Natural killer cell (primary cell): ENCODE data around the gene ZNF474. TPM values are rescaled to one million over a fixed set of nuclear protein-coding genes. Genes with fewer than 3 reads are reported as not detected.

Source experiments
- ATAC-seq, 3 donors: fragments of 150-1000 bp in 2 of 3; fragments of 200-7000 bp in 1 of 3; cut with Tn5 transposase; 1 replicate in 1 of 3; 2 replicates in 2 of 3; pipeline ENCODE4 v1.10.0; 2021; ENCODE audit warnings: mild to moderate bottlenecking in 2 of 3, moderate library complexity in 2 of 3
- DNase-seq, 2 donors: peaks; one replicate each; pipeline versions ENCODE4 v3.0.0 to v3.0.0-alpha.2; 2013 to 2021; ENCODE audit warnings: mixed read lengths in 1 of 2
- H3K27ac ChIP-seq: one replicate; pipeline ENCODE4 v1.5.1; 2013; ENCODE audit warnings: mild to moderate bottlenecking, low read length
- H3K27me3 ChIP-seq: one replicate; pipeline ENCODE4 v1.6.1; 2013; ENCODE audit warnings: low read length; ENCODE audit not compliant: control insufficient read depth, insufficient read depth
- H3K36me3 ChIP-seq: one replicate; pipeline ENCODE4 v1.6.1; 2013; ENCODE audit warnings: low read length; ENCODE audit not compliant: control insufficient read depth, insufficient read depth
- H3K4me1 ChIP-seq: one replicate; pipeline ENCODE4 v1.6.1; 2013; ENCODE audit warnings: low read length; ENCODE audit not compliant: control insufficient read depth, insufficient read depth
- H3K4me3 ChIP-seq: one replicate; pipeline ENCODE4 v1.5.1; 2013; ENCODE audit warnings: low read length
- H3K9me3 ChIP-seq: one replicate; pipeline ENCODE4 v1.6.1; 2013; ENCODE audit warnings: low read length; ENCODE audit not compliant: control insufficient read depth, insufficient read depth
- H3K27ac Mint-ChIP-seq, 2 donors: one replicate each; pipeline ENCODE4 v1.8.0; 2022; ENCODE audit warnings: mild to moderate bottlenecking in 2 of 2, mixed read lengths in 2 of 2, moderate library complexity in 1 of 2
- H3K27me3 Mint-ChIP-seq, 2 donors: one replicate each; pipeline ENCODE4 v1.8.0; 2022; ENCODE audit warnings: low read depth in 2 of 2, mixed read lengths in 2 of 2
- H3K36me3 Mint-ChIP-seq: one replicate; pipeline ENCODE4 v1.8.0; 2022; ENCODE audit warnings: mixed read lengths
- H3K4me1 Mint-ChIP-seq, 2 donors: one replicate each; pipeline ENCODE4 v1.8.0; 2022; ENCODE audit warnings: mixed read lengths in 2 of 2
- H3K4me3 Mint-ChIP-seq: one replicate; pipeline ENCODE4 v1.8.0; 2022; ENCODE audit warnings: mild to moderate bottlenecking, moderate library complexity, mixed read lengths
- H3K9me3 Mint-ChIP-seq, 2 donors: one replicate each; pipeline ENCODE4 v1.8.0; 2022; ENCODE audit warnings: mixed read lengths in 2 of 2
- WGBS: methylation state at CpG from one replicate; pipeline ENCODE4 v1.1.7; 2013; ENCODE audit warnings: missing lambda C conversion rate; ENCODE audit not compliant: insufficient coverage; 5-methylcytosine and 5-hydroxymethylcytosine counted together
- intact Hi-C: fragments of 100-400 bp; cut with micrococcal nuclease; formaldehyde crosslinking; loops from one replicate; pipeline ENCODE4 v1.14.2; 2022
- total RNA-seq, 4 donors: library from RNA; stranded (reverse); fragments of 120-200 nt in 1 of 4; gene quantifications; one replicate each; pipeline versions ENCODE4 v1.2.3 to v1.2.4, GENCODE V29; 2013 to 2022
- TF ChIP-seq, protein P1 (sequence below): fragments of 200-600 bp; IDR thresholded peaks from one replicate; pipeline ENCODE4 v1.8.0; 2022; ENCODE audit warnings: antibody characterized with exemption

Gene ZNF474
- total RNA-seq, 3 donors from 2014 or later (not counting 1 experiment from before 2014, with no cell fraction given): 0.21 TPM; not detected in 2

DNA sequence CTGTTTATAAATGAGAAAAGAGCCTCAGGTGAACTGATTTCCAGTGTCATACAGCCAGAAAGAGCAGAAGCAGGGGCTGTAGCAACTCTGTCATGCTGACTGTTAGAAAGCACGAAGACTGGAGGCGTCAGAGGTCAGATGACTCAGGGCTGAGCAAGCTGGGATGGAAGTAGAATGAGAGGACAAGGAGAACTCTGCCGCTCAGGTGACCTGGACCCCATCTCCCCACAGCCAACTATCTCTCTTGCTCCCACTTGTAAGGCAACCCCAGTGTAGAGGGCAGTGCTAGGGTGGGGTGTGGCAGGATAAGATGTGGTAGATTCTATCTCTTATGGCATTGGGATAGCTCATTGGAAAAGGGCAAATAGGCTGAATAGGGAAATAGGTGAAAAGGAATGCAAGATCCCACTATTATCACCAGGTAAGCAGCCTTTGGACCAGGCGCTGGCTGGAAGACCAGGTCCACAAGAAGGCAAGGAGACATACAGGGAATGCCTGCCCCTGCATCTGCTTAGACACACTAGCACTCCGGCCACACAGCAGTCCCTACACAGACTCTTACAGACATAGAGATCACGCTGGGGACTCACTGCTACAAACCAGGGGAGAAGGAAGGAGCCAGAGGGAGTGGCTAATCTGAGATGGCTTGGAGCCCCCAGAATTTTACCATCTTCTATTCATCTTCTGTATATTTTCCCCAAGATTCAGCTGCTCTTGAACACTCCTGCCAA is 30.1 kb upstream of the ZNF474 start:
- TF ChIP-seq, protein P1, sequence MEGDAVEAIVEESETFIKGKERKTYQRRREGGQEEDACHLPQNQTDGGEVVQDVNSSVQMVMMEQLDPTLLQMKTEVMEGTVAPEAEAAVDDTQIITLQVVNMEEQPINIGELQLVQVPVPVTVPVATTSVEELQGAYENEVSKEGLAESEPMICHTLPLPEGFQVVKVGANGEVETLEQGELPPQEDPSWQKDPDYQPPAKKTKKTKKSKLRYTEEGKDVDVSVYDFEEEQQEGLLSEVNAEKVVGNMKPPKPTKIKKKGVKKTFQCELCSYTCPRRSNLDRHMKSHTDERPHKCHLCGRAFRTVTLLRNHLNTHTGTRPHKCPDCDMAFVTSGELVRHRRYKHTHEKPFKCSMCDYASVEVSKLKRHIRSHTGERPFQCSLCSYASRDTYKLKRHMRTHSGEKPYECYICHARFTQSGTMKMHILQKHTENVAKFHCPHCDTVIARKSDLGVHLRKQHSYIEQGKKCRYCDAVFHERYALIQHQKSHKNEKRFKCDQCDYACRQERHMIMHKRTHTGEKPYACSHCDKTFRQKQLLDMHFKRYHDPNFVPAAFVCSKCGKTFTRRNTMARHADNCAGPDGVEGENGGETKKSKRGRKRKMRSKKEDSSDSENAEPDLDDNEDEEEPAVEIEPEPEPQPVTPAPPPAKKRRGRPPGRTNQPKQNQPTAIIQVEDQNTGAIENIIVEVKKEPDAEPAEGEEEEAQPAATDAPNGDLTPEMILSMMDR: no peak
- H3K4me1 Mint-ChIP-seq: no peaks in the 10 kb centered on the region
- no peak overlapping the region for H3K4me3 ChIP-seq
- no peaks in the 10 kb centered on the region for H3K27me3 ChIP-seq
- H3K27ac ChIP-seq: no peak overlapping the region
- H3K9me3 ChIP-seq: no peaks in the 10 kb centered on the region
- H3K4me1 ChIP-seq: no peaks in the 10 kb centered on the region
- H3K4me3 Mint-ChIP-seq: no peak overlapping the region
- H3K27ac Mint-ChIP-seq: no peak overlapping the region
- DNase-seq (no peak), ATAC-seq (no peak)
- H3K9me3 Mint-ChIP-seq: no peaks in the 10 kb centered on the region
- H3K36me3 Mint-ChIP-seq: no peaks in the 10 kb centered on the region
- no peaks in the 10 kb centered on the region for H3K36me3 ChIP-seq
- intact Hi-C loops: no loop called here
- H3K27me3 Mint-ChIP-seq: no peaks in the 10 kb centered on the region
- 91% methylated on average over 5 of the region's 6 CpGs for WGBS

DNA sequence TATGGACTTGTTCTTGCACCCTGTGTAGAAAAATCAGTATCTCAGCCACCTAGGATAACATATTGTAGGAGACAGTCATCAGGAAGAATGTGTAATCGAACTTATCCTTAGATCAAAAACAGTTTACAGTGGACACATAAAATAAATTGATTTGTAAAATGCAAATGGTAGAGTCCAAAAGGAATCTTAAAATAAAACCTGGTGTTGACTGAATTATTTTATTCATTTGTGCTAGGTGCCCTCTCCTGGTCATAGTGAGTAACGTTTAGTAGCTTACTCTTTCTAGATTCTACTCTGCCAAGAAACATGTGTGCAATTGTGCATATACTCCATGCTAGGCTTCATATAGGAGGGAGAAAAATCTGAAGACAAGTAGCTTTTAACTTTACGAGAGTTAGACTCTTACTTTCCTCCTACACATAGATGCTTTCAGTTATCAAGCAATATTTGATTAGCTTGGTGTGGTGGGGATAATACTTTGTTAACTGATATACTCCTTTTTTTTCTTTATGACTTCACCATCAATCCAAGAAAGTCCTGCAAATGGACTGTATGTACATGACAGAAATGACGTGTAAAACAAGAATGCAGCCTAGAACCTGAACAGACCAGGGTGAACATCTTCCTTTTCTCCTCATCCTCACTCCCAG is 27.6 kb upstream of the ZNF474 start:
- no peak overlapping the region for H3K27ac ChIP-seq
- Mint-ChIP-seq H3K9me3 (peaks cover 0 to 2% of the 10 kb centered on the region in 2 donors), H3K36me3 (no peaks in the 10 kb centered on the region), H3K27ac (no peak overlapping the region), H3K4me1 (no peaks in the 10 kb centered on the region), H3K4me3 (no peak overlapping the region), H3K27me3 (no peaks in the 10 kb centered on the region)
- TF ChIP-seq, protein P1: no peak
- H3K36me3 ChIP-seq: no peaks in the 10 kb centered on the region
- no peak overlapping the region for H3K4me3 ChIP-seq
- intact Hi-C loops: no loop called here
- DNase-seq: peak in 1 of 2 donors; percentile 13
- H3K27me3 ChIP-seq: no peaks in the 10 kb centered on the region
- no peaks in the 10 kb centered on the region for H3K4me1 ChIP-seq
- no peaks in the 10 kb centered on the region for H3K9me3 ChIP-seq
- WGBS: 56% methylated on average over 1 of the region's 4 CpGs
- ATAC-seq: no peak

DNA sequence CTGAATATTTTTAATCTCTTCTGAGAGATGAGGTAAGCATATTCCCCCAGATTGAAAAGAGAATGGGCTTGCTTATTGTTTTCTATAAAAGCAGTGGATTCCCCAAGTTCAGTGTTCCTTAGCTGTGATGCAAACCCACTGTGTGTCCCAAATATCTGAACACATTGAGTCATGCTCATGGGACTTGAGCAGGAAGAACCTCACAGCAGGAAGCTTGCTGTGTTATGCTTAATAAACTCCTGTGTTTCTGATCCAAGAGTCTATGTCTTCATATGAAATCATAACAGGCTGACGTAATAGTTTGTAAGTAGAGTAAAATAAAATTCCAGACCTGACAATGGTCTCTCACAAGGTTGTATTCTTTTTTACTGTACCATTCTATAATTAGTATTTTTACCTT is 26.5 kb upstream of the ZNF474 start:
- TF ChIP-seq, protein P1: no peak
- Mint-ChIP-seq H3K9me3 (peaks cover 0 to 2% of the 10 kb centered on the region in 2 donors), H3K27me3 (no peaks in the 10 kb centered on the region), H3K4me3 (no peak overlapping the region), H3K27ac (no peak overlapping the region), H3K36me3 (no peaks in the 10 kb centered on the region), H3K4me1 (no peaks in the 10 kb centered on the region)
- no peaks in the 10 kb centered on the region for H3K4me1 ChIP-seq
- H3K27me3 ChIP-seq: no peaks in the 10 kb centered on the region
- H3K27ac ChIP-seq: no peak overlapping the region
- H3K9me3 ChIP-seq: no peaks in the 10 kb centered on the region
- H3K4me3 ChIP-seq: no peak overlapping the region
- H3K36me3 ChIP-seq: no peaks in the 10 kb centered on the region
- whole genome bisulfite sequencing: no CpG with 5 or more reads among the region's 1 CpG
- intact Hi-C loops: no loop called here
- ATAC-seq (no peak), DNase-seq (no peak)
